Measurements from ENCODE around the gene SPRY2. TPM values are rescaled to one million over a fixed set of nuclear protein-coding genes. Genes with fewer than 3 reads are reported as not detected.
A peak's percentile ranks its signal among the peaks of the same experiment; 100 is the strongest.

The SPRY2 gene
- total and polyA plus RNA-seq, 8 donors: 4.0 to 33.2 (median 20.2) TPM

- H3K9me3 ChIP-seq: no peaks in the 10 kb centered on the region
- 79 to 90% (median 83%) methylated on average over 3 of the region's 3 CpGs for WGBS, 5 donors
- intact Hi-C loops (cut with DNase I; ENCODE audit: low total_unique reads): no loop called here
- H3K4me3 ChIP-seq: no peak overlapping the region
- no peaks in the 10 kb centered on the region for H3K36me3 ChIP-seq
- no peaks in the 10 kb centered on the region for H3K27me3 ChIP-seq
- TF ChIP-seq POLR2A (IDR thresholded peaks at IDR 0.05) (no peak), EP300 (IDR thresholded peaks at IDR 0.05) (no peak), POLR2AphosphoS5 (IDR thresholded peaks at IDR 0.05) (no peak), CTCF (IDR thresholded peaks at IDR 0.05) (no peak)
- no peak overlapping the region for H3K27ac ChIP-seq
- peaks cover 0 to 8% (median 1%) of the 10 kb centered on the region in 4 donors for H3K4me1 ChIP-seq
- no peak for DNase-seq
Measured at GRCh38 chr13:80367473-80367872, 26.5 kb upstream of the SPRY2 start.

DNA sequence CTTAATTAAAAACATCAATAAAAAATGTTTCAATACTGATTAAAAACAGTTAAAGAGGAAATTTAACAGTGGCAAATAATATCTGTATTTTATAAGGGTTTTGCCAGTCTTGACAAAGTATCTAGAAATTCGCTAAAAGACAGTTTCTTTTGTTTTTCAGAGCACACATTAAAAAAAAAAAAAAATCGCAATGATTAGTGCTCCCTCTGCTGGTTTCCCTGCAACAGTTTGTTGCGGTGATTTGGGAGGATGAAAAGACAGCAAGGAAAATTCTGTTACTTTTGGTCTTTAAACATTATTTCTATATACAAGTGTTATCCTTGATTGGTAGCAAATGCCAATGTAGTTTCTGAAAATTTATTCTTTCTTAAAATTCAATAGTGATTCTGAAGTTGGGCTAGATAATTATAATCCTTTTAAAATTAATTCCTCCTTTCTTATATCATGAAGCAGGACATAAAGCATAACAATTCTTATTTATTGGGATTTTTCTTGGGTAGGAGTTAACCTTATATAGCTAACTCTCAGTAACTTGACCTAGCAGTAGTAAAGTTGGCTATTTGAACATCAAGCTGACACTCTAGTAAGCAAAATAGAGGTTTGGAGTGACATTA, 23.1 kb upstream of the SPRY2 start:
- 0 to 3% (median 1%) methylated on average over 3 of the region's 3 CpGs for WGBS, 5 donors
- no peaks in the 10 kb centered on the region for H3K27me3 ChIP-seq
- TF ChIP-seq POLR2A (IDR thresholded peaks at IDR 0.05) (no peak), CTCF (IDR thresholded peaks at IDR 0.05) (peak in 5 of 7 experiments; percentile 69 to 75 (median 70))
- intact Hi-C loops (cut with DNase I; ENCODE audit: low total_unique reads): no loop called here
- H3K4me3 ChIP-seq: no peak overlapping the region
- H3K9me3 ChIP-seq: no peaks in the 10 kb centered on the region
- no peak overlapping the region for H3K27ac ChIP-seq
- no peaks in the 10 kb centered on the region for H3K36me3 ChIP-seq
- H3K4me1 ChIP-seq: peaks cover 0 to 14% (median 6%) of the 10 kb centered on the region in 4 donors
- peak in 1 of 2 donors; percentile 57 for DNase-seq

GRCh38 chr13:80362481-80362880, 21.6 kb upstream of the SPRY2 start:
- peak overlapping the region in 1 of 5 donors; percentile 26 for H3K27ac ChIP-seq
- H3K9me3 ChIP-seq: no peaks in the 10 kb centered on the region
- TF ChIP-seq EP300 (IDR thresholded peaks at IDR 0.05) (no peak), POLR2AphosphoS5 (IDR thresholded peaks at IDR 0.05) (no peak), POLR2A (IDR thresholded peaks at IDR 0.05) (no peak), CTCF (IDR thresholded peaks at IDR 0.05) (no peak)
- H3K4me1 ChIP-seq: peaks cover 0 to 14% (median 6%) of the 10 kb centered on the region in 4 donors
- no peak for DNase-seq
- 45 to 74% (median 64%) methylated on average over 4 of the region's 4 CpGs for WGBS, 5 donors
- no peaks in the 10 kb centered on the region for H3K27me3 ChIP-seq
- no peaks in the 10 kb centered on the region for H3K36me3 ChIP-seq
- intact Hi-C loops (cut with DNase I; ENCODE audit: low total_unique reads): no loop called here
- no peak overlapping the region for H3K4me3 ChIP-seq

DNA sequence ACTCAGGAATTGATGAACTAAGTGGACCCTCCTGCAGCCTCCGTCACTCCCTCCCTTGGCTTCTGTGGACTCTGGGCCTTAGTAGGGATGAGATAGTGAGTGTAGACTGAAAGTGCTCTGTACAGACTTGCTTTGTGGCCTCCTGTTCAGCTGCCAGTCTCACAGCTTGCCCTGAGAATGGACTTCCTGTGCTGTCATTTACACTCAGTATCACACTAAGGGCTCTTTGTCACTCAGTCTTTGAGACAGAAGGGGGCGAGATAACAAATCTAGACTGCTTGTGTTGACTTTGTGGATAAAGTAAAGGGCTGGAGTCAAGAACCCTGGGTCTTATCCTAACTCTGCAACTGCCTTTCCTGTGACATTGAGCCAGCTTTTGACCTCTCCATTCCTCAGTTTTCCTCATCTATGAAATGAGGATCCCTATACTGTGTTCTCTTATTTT, 21.0 kb upstream of the SPRY2 start:
- Histone ChIP-seq H3K27me3 (no peaks in the 10 kb centered on the region), H3K4me1 (peaks cover 0 to 14% (median 6%) of the 10 kb centered on the region in 4 donors), H3K36me3 (no peaks in the 10 kb centered on the region), H3K9me3 (no peaks in the 10 kb centered on the region), H3K27ac (peak overlapping the region in 1 of 5 donors; percentile 26), H3K4me3 (no peak overlapping the region)
- WGBS, 5 donors: 32 to 62% (median 37%) methylated on average over 2 of the region's 2 CpGs
- TF ChIP-seq POLR2A (IDR thresholded peaks at IDR 0.05) (no peak), POLR2AphosphoS5 (IDR thresholded peaks at IDR 0.05) (peak in 2 of 3 donors; percentile 19 to 27)
- intact Hi-C loops (cut with DNase I; ENCODE audit: low total_unique reads): no loop called here
- DNase-seq: peak in 1 of 2 donors; percentile 49

DNA sequence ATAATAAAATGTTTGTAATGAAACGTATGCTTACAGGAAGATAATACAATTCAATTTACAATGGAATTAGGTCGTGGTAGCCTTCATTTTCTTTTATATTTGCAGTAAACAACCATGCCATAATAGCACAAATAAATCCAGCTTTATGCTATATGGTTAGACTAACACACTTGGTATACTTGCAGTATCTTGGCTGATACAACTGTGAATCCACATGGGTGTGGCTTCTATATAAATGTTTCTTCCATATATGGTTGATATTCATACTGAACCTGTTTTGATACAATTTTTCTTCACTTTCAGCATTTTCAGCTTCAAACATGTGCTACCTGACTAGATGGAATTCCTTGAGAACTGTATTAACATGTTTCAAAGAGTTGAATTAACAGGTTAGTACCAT, 20.4 kb upstream of the SPRY2 start:
- no peaks in the 10 kb centered on the region for H3K27me3 ChIP-seq
- no peak overlapping the region for H3K4me3 ChIP-seq
- 67 to 75% (median 73%) methylated on average over 2 of the region's 2 CpGs for WGBS, 5 donors
- DNase-seq: no peak
- no peak for TF ChIP-seq CTCF (IDR thresholded peaks at IDR 0.05)
- TF ChIP-seq POLR2AphosphoS5 (IDR thresholded peaks at IDR 0.05): no peak
- no peak for TF ChIP-seq EP300 (IDR thresholded peaks at IDR 0.05)
- TF ChIP-seq POLR2A (IDR thresholded peaks at IDR 0.05): no peak
- H3K27ac ChIP-seq: no peak overlapping the region
- H3K36me3 ChIP-seq: no peaks in the 10 kb centered on the region
- peaks cover 0 to 14% (median 6%) of the 10 kb centered on the region in 4 donors for H3K4me1 ChIP-seq
- H3K9me3 ChIP-seq: no peaks in the 10 kb centered on the region
- intact Hi-C loops (cut with DNase I; ENCODE audit: low total_unique reads): no loop called here

Data from stomach (tissue), 9 donors.